Suprapubic skin (tissue), 4 donors: ENCODE results near the gene MPV17L2. TPM values are rescaled to one million over a fixed set of nuclear protein-coding genes. Genes with fewer than 3 reads are reported as not detected.
A peak's percentile ranks its signal among the peaks of the same experiment; 100 is the strongest.

Experiments used
- DNase-seq, 2 donors: peaks; one replicate each; pipeline ENCODE4 v3.0.0-alpha.2; 2019; ENCODE audit warnings: low spot score in 2 of 2
- H3K27ac ChIP-seq: fragments of 200-600 bp; sonication (generic); one replicate; pipeline ENCODE4 v1.5.1; 2019
- H3K27me3 ChIP-seq: fragments of 200-600 bp; sonication (generic); one replicate; pipeline ENCODE4 v1.5.1; 2019
- H3K36me3 ChIP-seq: fragments of 200-600 bp; sonication (generic); one replicate; pipeline ENCODE4 v1.5.1; 2019
- H3K4me1 ChIP-seq: fragments of 200-600 bp; sonication (generic); one replicate; pipeline ENCODE4 v1.5.1; 2019
- H3K4me3 ChIP-seq: fragments of 200-600 bp; sonication (generic); one replicate; pipeline ENCODE4 v1.5.1; 2019; ENCODE audit warnings: mild to moderate bottlenecking
- H3K9me3 ChIP-seq: fragments of 200-600 bp; sonication (generic); one replicate; pipeline ENCODE4 v1.5.1; 2019
- EP300 ChIP-seq: sonication (generic); formaldehyde crosslinking; IDR thresholded peaks from one replicate; pipeline ENCODE4 v1.6.1; 2017; ENCODE audit warnings: antibody characterized with exemption
- POLR2A ChIP-seq, 2 donors: fragments of 450-650 bp; IDR thresholded peaks; one replicate each; pipeline ENCODE4 v1.6.1; 2017; ENCODE audit warnings: antibody characterized with exemption in 2 of 2, mild to moderate bottlenecking in 2 of 2, moderate library complexity in 2 of 2
- POLR2AphosphoS5 ChIP-seq, 3 donors: sonication (generic); formaldehyde crosslinking; IDR thresholded peaks; one replicate each; pipeline ENCODE4 v1.6.1; 2017; ENCODE audit warnings: antibody characterized with exemption in 3 of 3
- WGBS: methylation state at CpG from one replicate; pipeline ENCODE4 v1.1.5; 2018; 5-methylcytosine and 5-hydroxymethylcytosine counted together
- total RNA-seq, 4 donors: library from RNA; depleted of rRNA; stranded (reverse); fragments of >200 nt; gene quantifications; one replicate each; pipeline ENCODE4 v1.1.0, GENCODE V29; 2016
- TF ChIP-seq, protein P1 (sequence below), 2 donors: fragments of 200-600 bp in 1 of 2; fragments of 450-650 bp in 1 of 2; sonication (generic) in 1 of 2; IDR thresholded peaks; one replicate each; pipeline ENCODE4 v1.5.1; 2016 to 2019; ENCODE audit warnings: antibody characterized with exemption in 2 of 2, mild to moderate bottlenecking in 1 of 2, moderate library complexity in 1 of 2

Gene MPV17L2
- total RNA-seq, 4 donors from 2014 or later = 4.8 to 27.2 (median 14.7) TPM

DNA sequence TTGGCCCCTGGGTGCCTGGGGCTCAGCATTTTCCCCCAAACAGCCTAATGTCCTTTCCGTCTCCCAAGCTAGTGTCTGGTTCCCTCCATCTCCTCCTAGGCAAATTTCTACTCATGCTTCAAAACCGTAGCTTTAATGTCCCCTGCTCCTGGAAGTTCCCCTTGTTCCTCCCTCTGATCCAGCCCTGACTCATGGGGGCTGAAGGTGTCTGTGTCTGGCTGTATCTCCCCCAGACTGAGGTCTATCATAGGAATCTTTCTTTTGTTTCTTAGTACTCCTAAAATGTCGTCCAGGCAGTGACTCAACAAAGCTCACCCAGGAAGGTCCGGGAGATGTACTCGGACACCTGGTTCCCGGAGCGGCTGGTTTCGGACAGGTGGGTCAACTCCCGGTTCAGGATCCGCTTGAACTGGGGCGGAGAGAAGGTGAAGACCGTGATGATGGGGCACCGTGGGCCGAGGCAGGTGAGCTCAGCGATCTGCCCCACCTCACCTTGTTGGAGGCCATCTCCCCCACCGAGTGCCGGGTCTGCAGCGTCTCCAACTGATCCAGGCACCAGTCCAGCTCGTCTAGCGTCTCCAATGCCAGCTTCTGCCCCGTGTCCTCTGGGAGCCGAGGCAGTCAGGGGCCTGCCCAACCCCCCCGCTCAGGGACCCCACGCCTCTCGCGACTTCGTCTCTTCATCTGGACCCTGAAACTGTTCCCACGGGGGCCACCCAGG is 27.1 kb downstream of the MPV17L2 start:
- Histone ChIP-seq H3K27me3 (peaks cover 21% of the 10 kb centered on the region), H3K4me1 (peaks cover 17% of the 10 kb centered on the region), H3K27ac (no peak overlapping the region), H3K4me3 (no peak overlapping the region), H3K36me3 (no peaks in the 10 kb centered on the region), H3K9me3 (no peaks in the 10 kb centered on the region)
- TF ChIP-seq POLR2A (IDR thresholded peaks at IDR 0.05) (no peak), EP300 (no peak)
- DNase-seq = no peak
- WGBS = 53% methylated on average over 18 of the region's 28 CpGs

DNA sequence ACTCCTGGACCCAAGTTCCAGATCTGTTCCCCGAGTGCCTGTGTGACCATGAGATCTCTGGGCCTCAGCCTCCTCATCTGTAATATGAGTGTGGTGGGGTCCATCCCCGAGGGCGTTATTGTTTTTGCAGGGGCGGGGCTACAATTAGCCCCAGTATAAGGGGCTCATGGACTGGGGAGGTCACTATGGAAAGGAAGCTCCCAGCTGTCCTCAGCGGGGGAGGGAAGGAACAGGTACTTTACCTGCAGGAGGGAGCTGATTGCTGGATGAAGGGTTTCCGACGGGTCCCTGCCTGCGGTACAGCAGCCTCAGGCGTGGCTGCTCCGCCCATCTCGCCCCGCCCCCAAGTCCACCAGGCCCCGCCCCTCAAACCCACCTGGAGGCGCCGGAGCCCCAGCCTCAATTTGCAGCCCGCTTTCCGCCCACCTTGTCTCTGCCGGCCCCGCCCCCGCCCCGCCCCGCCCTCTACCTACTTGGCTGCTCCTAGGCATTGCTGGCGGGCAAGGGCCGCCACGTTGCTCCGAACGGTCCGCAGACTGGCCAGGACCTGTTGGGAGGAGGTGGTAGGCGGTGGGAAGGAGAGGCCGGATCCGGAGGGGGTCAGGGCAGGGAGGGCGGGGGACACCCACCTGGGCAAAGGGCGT is 27.7 kb downstream of the MPV17L2 start:
- Histone ChIP-seq H3K4me3 (no peak overlapping the region), H3K9me3 (no peaks in the 10 kb centered on the region), H3K36me3 (no peaks in the 10 kb centered on the region), H3K4me1 (peaks cover 24% of the 10 kb centered on the region), H3K27me3 (peaks cover 28% of the 10 kb centered on the region), H3K27ac (no peak overlapping the region)
- no peak for TF ChIP-seq POLR2AphosphoS5 (IDR thresholded peaks at IDR 0.05)
- TF ChIP-seq POLR2A (IDR thresholded peaks at IDR 0.05) = no peak
- TF ChIP-seq, protein P1, sequence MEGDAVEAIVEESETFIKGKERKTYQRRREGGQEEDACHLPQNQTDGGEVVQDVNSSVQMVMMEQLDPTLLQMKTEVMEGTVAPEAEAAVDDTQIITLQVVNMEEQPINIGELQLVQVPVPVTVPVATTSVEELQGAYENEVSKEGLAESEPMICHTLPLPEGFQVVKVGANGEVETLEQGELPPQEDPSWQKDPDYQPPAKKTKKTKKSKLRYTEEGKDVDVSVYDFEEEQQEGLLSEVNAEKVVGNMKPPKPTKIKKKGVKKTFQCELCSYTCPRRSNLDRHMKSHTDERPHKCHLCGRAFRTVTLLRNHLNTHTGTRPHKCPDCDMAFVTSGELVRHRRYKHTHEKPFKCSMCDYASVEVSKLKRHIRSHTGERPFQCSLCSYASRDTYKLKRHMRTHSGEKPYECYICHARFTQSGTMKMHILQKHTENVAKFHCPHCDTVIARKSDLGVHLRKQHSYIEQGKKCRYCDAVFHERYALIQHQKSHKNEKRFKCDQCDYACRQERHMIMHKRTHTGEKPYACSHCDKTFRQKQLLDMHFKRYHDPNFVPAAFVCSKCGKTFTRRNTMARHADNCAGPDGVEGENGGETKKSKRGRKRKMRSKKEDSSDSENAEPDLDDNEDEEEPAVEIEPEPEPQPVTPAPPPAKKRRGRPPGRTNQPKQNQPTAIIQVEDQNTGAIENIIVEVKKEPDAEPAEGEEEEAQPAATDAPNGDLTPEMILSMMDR (IDR thresholded peaks at IDR 0.05) = no peak
- TF ChIP-seq EP300 = no peak
- DNase-seq = no peak
- 15% methylated on average over 6 of the region's 33 CpGs for WGBS

DNA sequence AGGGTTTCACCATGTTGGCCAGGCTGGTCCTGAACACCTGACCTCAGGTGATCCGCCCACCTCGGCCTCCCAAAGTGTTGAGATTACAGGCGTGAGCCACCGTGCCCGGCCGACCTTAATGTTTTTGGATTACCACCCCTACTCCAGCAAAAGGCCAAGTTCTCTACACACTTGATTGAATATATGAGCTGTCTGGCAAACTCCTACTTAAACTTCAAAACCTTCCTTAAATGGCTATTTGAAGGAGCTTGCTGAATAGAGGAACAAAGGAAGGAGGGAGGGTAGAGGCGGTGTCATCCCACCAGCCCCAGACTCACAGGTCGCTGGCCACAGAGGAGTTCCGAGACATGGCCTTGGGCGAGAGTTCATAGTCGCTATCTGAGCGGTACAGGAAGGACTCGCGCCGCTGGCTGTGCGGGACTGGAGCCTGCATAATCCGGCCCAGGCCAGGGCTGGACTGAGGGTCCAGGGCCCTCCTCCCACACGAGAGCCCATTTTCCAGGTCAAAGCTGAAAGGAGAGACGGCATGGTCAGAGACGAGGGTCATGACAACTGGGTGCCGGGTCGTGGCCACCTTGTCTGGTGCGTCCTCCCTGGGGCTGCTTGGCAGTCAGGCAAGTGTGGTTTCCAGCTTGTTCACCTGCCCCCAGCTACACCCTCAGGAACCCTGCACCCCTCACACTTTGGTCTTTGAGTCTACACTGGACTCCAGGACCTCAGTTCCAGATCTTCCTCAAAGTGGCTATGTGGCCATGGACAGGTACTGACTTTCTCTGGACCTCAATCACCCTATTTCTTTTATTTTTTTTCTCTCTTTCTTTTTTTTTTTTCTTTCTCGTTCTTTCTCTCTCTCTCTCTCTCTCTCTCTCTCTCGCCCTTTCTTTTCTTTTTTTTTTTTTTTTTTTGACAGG is 29.1 kb downstream of the MPV17L2 start:
- TF ChIP-seq POLR2AphosphoS5 (IDR thresholded peaks at IDR 0.05) (no peak), POLR2A (IDR thresholded peaks at IDR 0.05) (no peak), EP300 (no peak)
- TF ChIP-seq, protein P1 (IDR thresholded peaks at IDR 0.05) = no peak
- Histone ChIP-seq H3K4me3 (no peak overlapping the region), H3K27me3 (peaks cover 41% of the 10 kb centered on the region), H3K27ac (no peak overlapping the region), H3K4me1 (peaks cover 29% of the 10 kb centered on the region), H3K9me3 (no peaks in the 10 kb centered on the region), H3K36me3 (no peaks in the 10 kb centered on the region)
- no peak for DNase-seq
- 93% methylated on average over 15 of the region's 25 CpGs for WGBS

DNA sequence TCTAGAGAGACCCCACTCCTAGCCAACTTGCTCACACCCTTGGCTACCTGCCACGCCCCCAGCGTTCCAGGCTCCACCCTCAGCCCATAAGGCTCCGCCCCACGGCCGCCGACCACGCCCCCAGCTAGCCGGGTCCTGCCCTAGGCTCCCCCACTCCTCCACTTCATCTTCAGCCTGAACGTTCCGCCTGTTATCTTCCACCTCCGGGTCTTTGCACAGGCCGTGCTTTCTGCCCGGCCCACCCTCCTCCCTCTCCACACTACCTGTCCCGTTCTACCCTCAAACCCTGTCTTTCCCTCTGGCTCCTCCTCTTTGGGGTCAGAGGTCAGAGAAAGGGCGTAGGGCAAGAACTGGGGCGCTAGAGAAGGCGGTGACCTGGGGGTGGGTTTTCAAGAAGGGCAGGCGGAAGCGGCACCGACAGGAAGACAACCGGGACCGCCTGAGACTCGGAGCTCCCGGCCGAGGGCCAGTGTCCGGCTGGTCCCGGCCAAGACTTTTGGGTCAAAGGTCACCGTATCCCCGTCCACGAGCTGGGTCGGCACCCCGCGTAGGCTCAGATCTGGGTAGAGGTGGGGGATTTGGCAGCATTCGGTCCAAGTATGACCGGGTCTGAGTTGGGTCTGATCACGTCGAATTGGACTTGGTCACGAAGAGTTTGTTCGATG is 31.0 kb downstream of the MPV17L2 start:
- no peaks in the 10 kb centered on the region for H3K9me3 ChIP-seq
- H3K4me3 ChIP-seq = peak overlapping the region; percentile 42
- 9% methylated on average over 33 of the region's 39 CpGs for WGBS
- H3K36me3 ChIP-seq = no peaks in the 10 kb centered on the region
- peak in 1 of 2 donors; percentile 78 for DNase-seq
- H3K4me1 ChIP-seq = peaks cover 29% of the 10 kb centered on the region
- TF ChIP-seq EP300 = no peak
- TF ChIP-seq POLR2AphosphoS5 (IDR thresholded peaks at IDR 0.05) = no peak
- TF ChIP-seq POLR2A (IDR thresholded peaks at IDR 0.05) = no peak
- TF ChIP-seq, protein P1 (IDR thresholded peaks at IDR 0.05) = no peak
- H3K27me3 ChIP-seq = peaks cover 56% of the 10 kb centered on the region
- H3K27ac ChIP-seq = no peak overlapping the region
